Prostate gland (tissue), 2 donors: ENCODE results near the gene POFUT1. TPM values are rescaled to one million over a fixed set of nuclear protein-coding genes. Genes with fewer than 3 reads are reported as not detected.
A peak's percentile ranks its signal among the peaks of the same experiment; 100 is the strongest.
"Not testable (repeated sequence)": the region's sequence is repeated elsewhere in the genome, so short reads cannot be mapped to it uniquely, and the experiment has no call there.

Experiments used
- DNase-seq: peaks from one replicate; pipeline ENCODE4 v3.0.0-alpha.2; 2019; ENCODE audit warnings: low spot score
- H3K27ac ChIP-seq, 2 donors: fragments of 200-600 bp; sonication (generic); 2 replicates each; pipeline ENCODE4 v1.5.1; 2017 to 2019
- H3K27me3 ChIP-seq: fragments of 200-600 bp; sonication (generic); replicated peaks from 2 replicates; pipeline ENCODE4 v1.5.1; 2019; ENCODE audit not compliant: insufficient read depth
- H3K36me3 ChIP-seq, 2 donors: fragments of 200-600 bp; sonication (generic); 1 replicate in 1 of 2; 2 replicates in 1 of 2; pipeline versions ENCODE4 v1.5.1 to v1.8.1; 2017 to 2019
- H3K4me1 ChIP-seq: fragments of 200-600 bp; sonication (generic); replicated peaks from 2 replicates; pipeline ENCODE4 v1.5.1; 2019
- H3K4me3 ChIP-seq, 2 donors: fragments of 200-600 bp; sonication (generic); 2 replicates each; pipeline ENCODE4 v1.5.1; 2017 to 2019
- H3K9me3 ChIP-seq: fragments of 200-600 bp; sonication (generic); 2 replicates; pipeline ENCODE4 v1.5.1; 2017
- POLR2A ChIP-seq: fragments of 450-650 bp; IDR thresholded peaks from one replicate; pipeline ENCODE4 v1.6.1; 2016; ENCODE audit warnings: antibody characterized with exemption, mild to moderate bottlenecking
- POLR2AphosphoS5 ChIP-seq: sonication (generic); formaldehyde crosslinking; IDR thresholded peaks from one replicate; pipeline ENCODE4 v1.6.1; 2017; ENCODE audit warnings: antibody characterized with exemption
- WGBS: methylation state at CpG from one replicate; pipeline ENCODE4 v1.1.5; 2018; 5-methylcytosine and 5-hydroxymethylcytosine counted together
- intact Hi-C: fragments of 100-400 bp; cut with DNase I; formaldehyde crosslinking; loops from one replicate; pipeline ENCODE4 v1.14.2; 2022
- total RNA-seq, 2 donors: library from RNA; depleted of rRNA; stranded (reverse); fragments of >200 nt; gene quantifications; one replicate each; pipeline ENCODE4 v1.1.0, GENCODE V29; 2016
- TF ChIP-seq, protein P1 (sequence below), 4 experiments: fragments of 200-600 bp in 2 of 4; fragments of 450-650 bp in 2 of 4; sonication (generic) in 2 of 4; IDR thresholded peaks; 1 replicate in 3 of 4; 2 replicates in 1 of 4; pipeline ENCODE4 v1.5.1; 2016 to 2019; ENCODE audit warnings: antibody characterized with exemption in 4 of 4, mild to moderate bottlenecking in 2 of 4, moderate library complexity in 2 of 4

Gene POFUT1
- total RNA-seq, 2 donors from 2014 or later: 33.2 to 44.3 TPM

GRCh38 chr20:32191422-32191821, 16.3 kb upstream of the POFUT1 start:
- Histone ChIP-seq H3K4me1 (peaks cover 6% of the 10 kb centered on the region), H3K9me3 (no peaks in the 10 kb centered on the region), H3K27ac (no peak overlapping the region), H3K36me3 (peaks cover 0 to 4% of the 10 kb centered on the region in 2 donors), H3K4me3 (no peak overlapping the region), H3K27me3 (no peaks in the 10 kb centered on the region)
- no peak for TF ChIP-seq POLR2A
- no peak for TF ChIP-seq POLR2AphosphoS5
- TF ChIP-seq, protein P1, sequence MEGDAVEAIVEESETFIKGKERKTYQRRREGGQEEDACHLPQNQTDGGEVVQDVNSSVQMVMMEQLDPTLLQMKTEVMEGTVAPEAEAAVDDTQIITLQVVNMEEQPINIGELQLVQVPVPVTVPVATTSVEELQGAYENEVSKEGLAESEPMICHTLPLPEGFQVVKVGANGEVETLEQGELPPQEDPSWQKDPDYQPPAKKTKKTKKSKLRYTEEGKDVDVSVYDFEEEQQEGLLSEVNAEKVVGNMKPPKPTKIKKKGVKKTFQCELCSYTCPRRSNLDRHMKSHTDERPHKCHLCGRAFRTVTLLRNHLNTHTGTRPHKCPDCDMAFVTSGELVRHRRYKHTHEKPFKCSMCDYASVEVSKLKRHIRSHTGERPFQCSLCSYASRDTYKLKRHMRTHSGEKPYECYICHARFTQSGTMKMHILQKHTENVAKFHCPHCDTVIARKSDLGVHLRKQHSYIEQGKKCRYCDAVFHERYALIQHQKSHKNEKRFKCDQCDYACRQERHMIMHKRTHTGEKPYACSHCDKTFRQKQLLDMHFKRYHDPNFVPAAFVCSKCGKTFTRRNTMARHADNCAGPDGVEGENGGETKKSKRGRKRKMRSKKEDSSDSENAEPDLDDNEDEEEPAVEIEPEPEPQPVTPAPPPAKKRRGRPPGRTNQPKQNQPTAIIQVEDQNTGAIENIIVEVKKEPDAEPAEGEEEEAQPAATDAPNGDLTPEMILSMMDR (IDR thresholded peaks at IDR 0.05): no peak
- intact Hi-C loops: no loop called here
- DNase-seq: no peak
- 69% methylated on average over 3 of the region's 3 CpGs for WGBS

- Histone ChIP-seq H3K9me3 (no peaks in the 10 kb centered on the region), H3K27me3 (no peaks in the 10 kb centered on the region), H3K4me1 (peaks cover 6% of the 10 kb centered on the region), H3K36me3 (peaks cover 0 to 4% of the 10 kb centered on the region in 2 donors), H3K27ac (no peak overlapping the region), H3K4me3 (no peak overlapping the region)
- no peak for TF ChIP-seq POLR2AphosphoS5
- intact Hi-C loops: no loop called here
- DNase-seq: no peak
These were observed 15.8 kb upstream of the POFUT1 start for GRCh38 chr20:32191873-32192272.

DNA sequence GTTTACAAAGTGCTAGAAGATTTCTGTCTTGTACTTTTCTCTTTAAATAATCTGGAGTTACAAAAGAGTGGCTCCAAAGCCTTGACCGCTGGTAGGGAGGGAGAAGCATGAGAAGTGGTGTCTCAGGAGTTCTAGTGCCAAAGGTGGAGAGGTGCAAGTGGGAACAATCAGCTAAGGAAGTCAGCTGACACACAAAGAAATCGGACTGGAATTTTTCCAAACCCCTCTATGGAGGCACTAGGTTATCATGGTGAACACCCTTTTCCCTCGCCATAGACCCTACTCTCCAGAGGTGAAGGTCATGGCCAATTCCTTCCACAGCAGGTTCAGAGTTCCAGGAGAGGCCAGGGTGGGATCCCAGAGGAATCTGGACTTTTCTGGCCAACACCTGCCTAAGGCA, 15.0 kb upstream of the POFUT1 start:
- no peaks in the 10 kb centered on the region for H3K9me3 ChIP-seq
- intact Hi-C loops: no loop called here
- peaks cover 6% of the 10 kb centered on the region for H3K4me1 ChIP-seq
- WGBS: 61% methylated on average over 3 of the region's 3 CpGs
- no peak overlapping the region for H3K27ac ChIP-seq
- TF ChIP-seq POLR2A (no peak), POLR2AphosphoS5 (no peak)
- TF ChIP-seq, protein P1 (IDR thresholded peaks at IDR 0.05): no peak
- DNase-seq: no peak
- peaks cover 0 to 4% of the 10 kb centered on the region in 2 donors for H3K36me3 ChIP-seq
- H3K4me3 ChIP-seq: no peak overlapping the region
- H3K27me3 ChIP-seq: no peaks in the 10 kb centered on the region

GRCh38 chr20:32193336-32193735, 14.3 kb upstream of the POFUT1 start:
- 86% methylated on average over 5 of the region's 5 CpGs for WGBS
- H3K27ac ChIP-seq, H3K4me3 ChIP-seq: not testable (repeated sequence)

GRCh38 chr20:32193996-32194395, 13.7 kb upstream of the POFUT1 start:
- WGBS: 61% methylated on average over 6 of the region's 6 CpGs

More at GRCh38 chr20:32193336-32193735, 14.3 kb upstream of the POFUT1 start:
- H3K36me3 ChIP-seq, H3K4me1 ChIP-seq, DNase-seq, intact Hi-C loops, H3K9me3 ChIP-seq, H3K27me3 ChIP-seq: not testable (repeated sequence)

DNA sequence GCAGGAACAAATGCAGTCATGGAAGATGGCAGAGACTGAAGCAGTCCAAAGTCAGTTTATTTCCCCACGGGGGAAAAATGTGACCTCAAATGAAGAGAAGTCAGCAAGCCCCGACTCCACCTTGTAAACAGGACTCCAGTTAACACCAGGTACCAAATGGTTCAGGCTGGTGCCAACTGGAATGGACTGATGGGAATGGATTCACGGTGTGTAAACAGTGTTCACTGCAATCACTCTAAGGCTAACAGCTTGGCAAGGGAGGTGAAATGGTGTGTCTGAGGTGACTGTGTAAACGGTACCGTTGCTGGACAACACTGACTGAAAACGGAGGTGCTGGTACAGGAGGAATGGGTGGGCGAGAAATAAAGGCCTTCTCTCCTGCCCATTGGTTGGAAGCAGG, 12.1 kb upstream of the POFUT1 start:
- peak; percentile 54 for DNase-seq
- intact Hi-C loops: no loop called here
- Histone ChIP-seq H3K27me3 (no peaks in the 10 kb centered on the region), H3K4me1 (no peaks in the 10 kb centered on the region), H3K36me3 (peaks cover 0 to 7% of the 10 kb centered on the region in 2 donors), H3K27ac (peak overlapping the region; percentile 41 to 58), H3K9me3 (no peaks in the 10 kb centered on the region), H3K4me3 (no peak overlapping the region)
- TF ChIP-seq POLR2A (no peak), POLR2AphosphoS5 (peak; percentile 76)
- WGBS: 42% methylated on average over 7 of the region's 7 CpGs

More at GRCh38 chr20:32193996-32194395, 13.7 kb upstream of the POFUT1 start:
- no peak for TF ChIP-seq POLR2AphosphoS5
- TF ChIP-seq, protein P1 (IDR thresholded peaks at IDR 0.05): no peak
- TF ChIP-seq POLR2A: no peak
- Histone ChIP-seq H3K4me3 (no peak overlapping the region), H3K36me3 (peaks cover 0 to 4% of the 10 kb centered on the region in 2 donors), H3K27ac (no peak overlapping the region), H3K9me3 (no peaks in the 10 kb centered on the region), H3K4me1 (peaks cover 5% of the 10 kb centered on the region), H3K27me3 (no peaks in the 10 kb centered on the region)
- intact Hi-C loops: no loop called here
- DNase-seq: no peak

DNA sequence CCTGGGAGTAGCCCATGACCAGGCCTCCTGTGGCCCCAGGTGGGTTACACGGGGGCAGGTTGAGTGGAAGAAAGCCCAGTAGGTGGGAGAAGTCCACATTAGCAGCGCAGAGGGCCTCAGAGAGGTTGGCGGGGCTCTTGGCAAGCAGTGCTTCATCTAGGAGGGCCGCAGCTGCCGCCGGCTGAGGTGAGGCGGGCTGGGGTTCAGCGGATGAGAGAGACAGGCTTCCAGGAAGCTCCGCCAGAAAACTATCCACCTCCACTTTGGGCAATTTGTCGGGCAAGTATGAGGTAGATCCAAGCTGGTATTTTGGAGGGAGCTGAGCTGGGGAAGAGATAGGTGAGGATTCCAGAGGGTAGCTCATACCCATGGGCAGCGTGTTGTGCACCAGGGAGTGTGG, 11.1 kb upstream of the POFUT1 start:
- H3K4me3 ChIP-seq, DNase-seq, H3K27ac ChIP-seq, H3K27me3 ChIP-seq, H3K9me3 ChIP-seq, H3K4me1 ChIP-seq, intact Hi-C loops, H3K36me3 ChIP-seq: not testable (repeated sequence)
- WGBS: 92% methylated on average over 11 of the region's 11 CpGs

DNA sequence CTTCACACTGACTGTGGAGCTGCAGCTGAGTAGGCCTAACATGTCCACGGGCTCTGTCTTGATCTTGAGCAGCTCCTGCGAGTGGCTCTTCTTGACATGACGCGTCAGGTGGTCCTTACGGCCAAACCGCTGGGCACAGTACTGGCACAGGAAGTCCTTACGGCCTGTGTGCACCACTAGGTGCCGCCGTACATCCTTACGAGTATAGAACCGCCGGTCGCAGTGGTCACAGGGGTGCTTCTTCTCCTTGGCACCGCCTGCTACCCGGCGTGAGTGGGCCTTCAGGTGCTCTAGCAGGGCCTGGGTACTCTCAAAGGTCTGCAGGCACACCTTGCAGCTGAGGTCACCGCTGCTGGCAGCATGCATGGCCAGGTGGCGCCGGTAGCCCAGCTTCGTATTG, 10.5 kb upstream of the POFUT1 start:
- H3K27me3 ChIP-seq, H3K4me3 ChIP-seq, DNase-seq, H3K9me3 ChIP-seq, intact Hi-C loops, H3K27ac ChIP-seq, H3K36me3 ChIP-seq, H3K4me1 ChIP-seq: not testable (repeated sequence)
- WGBS: 86% methylated on average over 19 of the region's 20 CpGs
